ENCODE results near the gene NKD2. TPM values are rescaled to one million over a fixed set of nuclear protein-coding genes. Genes with fewer than 3 reads are reported as not detected.

The NKD2 gene
- total RNA-seq, 2 experiments from 2014 or later = 1.4 to 1.8 TPM

- H3K27ac Mint-ChIP-seq = peak overlapping the region; percentile 6
- H3K9me3 Mint-ChIP-seq = peaks cover 7% of the 10 kb centered on the region
- CTCF ChIA-PET = interaction anchor here (1.0 kb wide), 1 partner anchor 481 kb away, joined by 3 read pairs; no protein-coding TSS in a partner anchor
- H3K27me3 Mint-ChIP-seq = no peaks in the 10 kb centered on the region
- POLR2A ChIA-PET = no interaction called here
- peaks cover 19% of the 10 kb centered on the region for H3K36me3 Mint-ChIP-seq (ENCODE audit: low read depth)
- no peak overlapping the region for H3K4me3 Mint-ChIP-seq
- DNase-seq = no peak
- no peaks in the 10 kb centered on the region for H3K4me1 Mint-ChIP-seq
These were observed 44.2 kb downstream of the NKD2 start for GRCh38 chr5:1052641-1053390.

GRCh38 chr5:1053391-1054017, 44.9 kb downstream of the NKD2 start:
- ChIA-PET POLR2A (no interaction called here), CTCF (no interaction called here)
- H3K9me3 Mint-ChIP-seq = peaks cover under 1% of the 10 kb centered on the region
- H3K4me1 Mint-ChIP-seq = no peaks in the 10 kb centered on the region
- no peak overlapping the region for H3K4me3 Mint-ChIP-seq
- peaks cover 14% of the 10 kb centered on the region for H3K36me3 Mint-ChIP-seq (ENCODE audit: low read depth)
- DNase-seq = no peak
- no peak overlapping the region for H3K27ac Mint-ChIP-seq
- H3K27me3 Mint-ChIP-seq = no peaks in the 10 kb centered on the region

GRCh38 chr5:1054018-1054798, 45.6 kb downstream of the NKD2 start:
- DNase-seq = no peak
- H3K27ac Mint-ChIP-seq = no peak overlapping the region
- ChIA-PET POLR2A (no interaction called here), CTCF (no interaction called here)
- no peaks in the 10 kb centered on the region for H3K27me3 Mint-ChIP-seq
- no peaks in the 10 kb centered on the region for H3K4me1 Mint-ChIP-seq
- no peaks in the 10 kb centered on the region for H3K9me3 Mint-ChIP-seq
- no peak overlapping the region for H3K4me3 Mint-ChIP-seq
- peaks cover 14% of the 10 kb centered on the region for H3K36me3 Mint-ChIP-seq (ENCODE audit: low read depth)

- CTCF ChIA-PET = no interaction called here
- H3K27me3 Mint-ChIP-seq = no peaks in the 10 kb centered on the region
- H3K4me1 Mint-ChIP-seq = no peaks in the 10 kb centered on the region
- no peak for DNase-seq
- no peak overlapping the region for H3K27ac Mint-ChIP-seq
- H3K36me3 Mint-ChIP-seq (ENCODE audit: low read depth) = peaks cover 14% of the 10 kb centered on the region
- H3K4me3 Mint-ChIP-seq = no peak overlapping the region
- POLR2A ChIA-PET = no interaction called here
- H3K9me3 Mint-ChIP-seq = no peaks in the 10 kb centered on the region
These were observed 46.5 kb downstream of the NKD2 start for GRCh38 chr5:1054799-1055775.

GRCh38 chr5:1055896-1056610, 47.5 kb downstream of the NKD2 start:
- DNase-seq = no peak
- H3K27ac Mint-ChIP-seq = peak overlapping the region; percentile 31
- peaks cover 16% of the 10 kb centered on the region for H3K36me3 Mint-ChIP-seq (ENCODE audit: low read depth)
- H3K27me3 Mint-ChIP-seq = no peaks in the 10 kb centered on the region
- ChIA-PET POLR2A (no interaction called here), CTCF (no interaction called here)
- H3K9me3 Mint-ChIP-seq = no peaks in the 10 kb centered on the region
- no peak overlapping the region for H3K4me3 Mint-ChIP-seq
- no peaks in the 10 kb centered on the region for H3K4me1 Mint-ChIP-seq

DNA sequence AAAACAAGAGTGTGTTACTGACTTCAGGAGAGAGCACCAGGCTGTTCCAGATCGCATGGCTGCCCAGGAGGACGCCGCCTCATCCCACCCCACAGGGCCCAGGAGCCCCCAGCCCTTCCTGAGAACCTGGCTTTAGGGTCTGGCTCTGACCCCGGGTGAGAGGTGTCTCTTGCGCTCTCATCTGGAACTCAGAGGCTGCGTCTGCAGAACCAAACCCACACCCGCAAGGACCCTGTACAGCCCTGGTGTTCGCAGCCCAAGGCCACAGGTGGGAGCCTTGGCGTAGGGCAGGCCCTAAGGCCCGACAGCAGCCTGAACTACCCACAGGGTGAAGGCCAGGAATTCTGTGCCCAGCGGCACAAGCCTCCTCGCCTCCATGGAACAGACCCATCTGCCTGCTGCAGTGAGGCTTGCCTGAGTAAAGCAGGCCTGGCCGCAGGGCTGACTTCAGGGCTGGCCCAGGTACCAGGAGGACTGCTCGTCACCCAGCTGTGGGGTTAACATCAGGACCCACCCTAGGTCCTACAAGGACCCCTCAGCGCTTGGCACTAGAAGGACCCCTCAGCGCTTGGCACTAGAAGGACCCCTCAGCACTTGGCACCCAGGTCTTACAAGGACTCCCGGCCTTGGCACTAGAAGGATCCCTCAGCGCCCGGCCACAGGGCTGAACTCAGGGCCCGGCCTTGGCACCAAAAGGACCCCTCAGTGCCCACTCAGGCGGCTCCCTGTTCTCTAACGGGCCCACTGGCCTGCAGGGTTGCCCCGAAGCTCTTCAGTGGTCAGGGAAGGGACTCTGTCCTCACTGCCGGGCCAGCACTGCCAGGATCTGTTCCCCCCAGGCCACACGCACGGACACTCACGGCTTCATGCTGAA, 48.2 kb downstream of the NKD2 start:
- H3K9me3 Mint-ChIP-seq = no peaks in the 10 kb centered on the region
- no peak overlapping the region for H3K27ac Mint-ChIP-seq
- H3K27me3 Mint-ChIP-seq = no peaks in the 10 kb centered on the region
- H3K36me3 Mint-ChIP-seq (ENCODE audit: low read depth) = peaks cover 13% of the 10 kb centered on the region
- H3K4me3 Mint-ChIP-seq = no peak overlapping the region
- ChIA-PET POLR2A (no interaction called here), CTCF (no interaction called here)
- no peak for DNase-seq
- no peaks in the 10 kb centered on the region for H3K4me1 Mint-ChIP-seq

DNA sequence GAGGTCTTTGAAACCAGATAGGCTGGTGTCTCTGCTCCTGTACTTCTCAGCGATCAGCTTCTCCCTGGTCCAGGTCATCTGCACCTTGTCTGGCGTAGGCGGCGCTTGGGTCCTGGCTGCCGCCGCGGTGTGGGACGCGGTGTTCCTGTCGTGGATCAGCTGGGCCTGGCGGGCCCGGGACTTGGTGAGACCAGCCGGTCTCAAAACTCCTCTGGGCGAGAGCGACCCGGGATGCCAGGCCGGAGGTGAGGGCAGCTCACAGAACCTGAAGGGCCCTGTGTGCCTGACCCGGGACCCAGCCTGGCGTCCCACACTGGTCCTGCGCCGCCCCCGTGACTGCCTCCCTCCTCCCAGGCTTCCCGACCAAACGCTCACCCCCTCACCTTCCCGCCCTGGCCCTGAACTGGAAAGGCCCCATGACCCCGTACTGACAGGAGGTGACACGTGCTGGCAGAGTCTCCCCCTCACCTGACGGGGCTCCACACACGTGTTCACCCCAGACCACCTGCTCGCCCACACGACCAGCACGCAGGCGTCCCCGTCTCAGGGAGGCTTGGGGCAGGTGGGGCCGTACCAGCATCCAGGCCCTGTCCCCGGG, 49.0 kb downstream of the NKD2 start:
- H3K27ac Mint-ChIP-seq = no peak overlapping the region
- no peaks in the 10 kb centered on the region for H3K9me3 Mint-ChIP-seq
- no peaks in the 10 kb centered on the region for H3K27me3 Mint-ChIP-seq
- no peak for DNase-seq
- CTCF ChIA-PET = no interaction called here
- POLR2A ChIA-PET = no interaction called here
- peaks cover 7% of the 10 kb centered on the region for H3K36me3 Mint-ChIP-seq (ENCODE audit: low read depth)
- H3K4me3 Mint-ChIP-seq = no peak overlapping the region
- H3K4me1 Mint-ChIP-seq = no peaks in the 10 kb centered on the region

- Mint-ChIP-seq H3K27ac (no peak overlapping the region), H3K4me1 (no peaks in the 10 kb centered on the region), H3K27me3 (no peaks in the 10 kb centered on the region), H3K9me3 (no peaks in the 10 kb centered on the region), H3K36me3 (ENCODE audit: low read depth) (peaks cover 7% of the 10 kb centered on the region), H3K4me3 (no peak overlapping the region)
- ChIA-PET POLR2A (no interaction called here), CTCF (no interaction called here)
- no peak for DNase-seq
These were observed 49.7 kb downstream of the NKD2 start for GRCh38 chr5:1058083-1058945.

DNA sequence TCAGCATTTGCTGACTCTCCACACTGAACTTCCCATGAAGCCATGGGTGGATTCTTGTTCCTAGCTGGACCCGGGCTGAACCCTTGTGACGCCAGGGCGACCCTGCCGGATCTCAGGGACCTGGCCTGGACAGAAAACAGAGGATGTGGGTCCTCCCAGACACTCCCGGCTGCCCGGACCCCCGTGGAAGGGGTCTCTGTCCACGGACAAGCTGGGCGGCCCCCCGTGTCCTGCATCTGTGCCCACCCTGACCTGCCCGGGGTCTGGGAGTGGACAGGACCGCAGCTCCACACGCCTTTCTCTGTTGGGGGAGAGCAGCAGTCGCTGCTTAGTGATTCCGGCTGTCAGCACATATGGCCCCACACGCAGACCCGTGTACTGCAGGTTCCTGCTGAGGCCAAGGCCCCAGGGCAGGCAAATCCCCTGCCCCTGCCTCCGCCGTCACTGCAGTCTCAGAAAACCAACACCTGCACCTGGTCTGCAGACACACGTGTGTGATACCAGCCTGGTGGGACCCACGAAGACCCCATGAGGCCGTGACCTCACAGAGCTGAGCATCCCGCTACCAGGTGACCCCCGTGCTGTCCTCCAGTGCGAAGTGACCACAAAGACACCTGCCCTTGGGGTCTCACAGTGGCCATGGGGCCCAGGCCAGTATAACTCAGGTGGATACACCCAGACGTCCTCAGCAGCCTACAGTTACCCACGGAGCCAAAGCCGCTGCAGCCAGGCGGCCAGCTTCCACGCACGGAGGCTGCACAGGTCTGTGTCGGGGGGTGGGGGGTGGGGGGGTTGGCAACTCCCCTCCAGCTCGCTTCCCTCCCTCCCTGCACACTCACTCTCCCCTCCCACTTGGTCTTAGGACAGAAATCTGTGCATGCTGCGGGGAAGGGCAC, 50.6 kb downstream of the NKD2 start:
- Mint-ChIP-seq H3K27me3 (no peaks in the 10 kb centered on the region), H3K9me3 (no peaks in the 10 kb centered on the region), H3K36me3 (ENCODE audit: low read depth) (peaks cover 7% of the 10 kb centered on the region), H3K4me1 (no peaks in the 10 kb centered on the region), H3K4me3 (no peak overlapping the region), H3K27ac (no peak overlapping the region)
- ChIA-PET CTCF (interaction anchor here (1.0 kb wide), 1 partner anchor 54 kb away, joined by 3 read pairs; no protein-coding TSS in a partner anchor), POLR2A (no interaction called here)
- DNase-seq = no peak

GRCh38 chr5:1059884-1060263, 51.3 kb downstream of the NKD2 start:
- Mint-ChIP-seq H3K27ac (no peak overlapping the region), H3K36me3 (ENCODE audit: low read depth) (peaks cover 5% of the 10 kb centered on the region), H3K4me1 (no peaks in the 10 kb centered on the region), H3K4me3 (no peak overlapping the region), H3K27me3 (no peaks in the 10 kb centered on the region), H3K9me3 (no peaks in the 10 kb centered on the region)
- no peak for DNase-seq
- ChIA-PET POLR2A (no interaction called here), CTCF (interaction anchor here (1.0 kb wide), 1 partner anchor 55 kb away, joined by 3 read pairs; no protein-coding TSS in a partner anchor)
